ENCODE results near the gene SYT7.

- peak; percentile 48 to 84; a peak in 3 of 4 replicates for TF ChIP-seq CEBPB (IDR thresholded peaks at IDR 0.05)
- no peak for TF ChIP-seq CHD2 (IDR thresholded peaks at IDR 0.05; ENCODE audit: low read length, partially characterized antibody)
- TF ChIP-seq USF2 (IDR thresholded peaks at IDR 0.05) = no peak
- no peak for TF ChIP-seq ELK1 (IDR thresholded peaks at IDR 0.05; ENCODE audit: low read depth, low read length)
- TF ChIP-seq POLR2A (IDR thresholded peaks at IDR 0.05; ENCODE audit: low read length) = no peak
- no peak for TF ChIP-seq SMC3 (IDR thresholded peaks at IDR 0.05)
- no peak for TF ChIP-seq CTCF (IDR thresholded peaks at IDR 0.05)
- TF ChIP-seq GATA3 (IDR thresholded peaks at IDR 0.05; ENCODE audit: borderline replicate concordance) = no peak
- TF ChIP-seq MAX (IDR thresholded peaks at IDR 0.05) = no peak
- TF ChIP-seq RAD21 (conservative IDR thresholded peaks at IDR 0.05 in 1 of 2, IDR thresholded peaks at IDR 0.05 in 1 of 2) = no peak
- no peak for TF ChIP-seq MYC (IDR thresholded peaks at IDR 0.05; ENCODE audit: borderline replicate concordance, low read length)
- TF ChIP-seq RCOR1 (IDR thresholded peaks at IDR 0.05; ENCODE audit: low read depth, low read length) = no peak
- TF ChIP-seq E2F6 (IDR thresholded peaks at IDR 0.05; ENCODE audit: borderline replicate concordance, low read depth) = no peak
Observed at GRCh38 chr11:61543606-61544306, 37.1 kb downstream of the SYT7 start.
